K562 (cell line): ENCODE data around the gene TBRG1. TPM values are rescaled to one million over a fixed set of nuclear protein-coding genes. Genes with fewer than 3 reads are reported as not detected.

Experiments used
- ATAC-seq: fragments of 200-7000 bp; cut with Tn5 transposase; 3 replicates; pipeline ENCODE4 v1.9.1; 2020; ENCODE audit warnings: moderate library complexity
- BruUV-seq: library from RNA; stranded (reverse); fragments of 400-500 nt; replicated peaks from 2 replicates; lab custom pipeline; 2021; lab: Mats Ljungman, UMichigan
- CTCF ChIA-PET: fragments of 300-600 bp; formaldehyde crosslinking; extraction: SDS; loops from one replicate; lab custom pipeline; 2021; ENCODE audit warnings: low intra/inter-chr PET ratio; lab: Yijun Ruan, JAX
- POLR2A ChIA-PET: fragments of 300-600, 350-650 bp; sonication (Branson Sonifier 250); formaldehyde crosslinking; extraction: SDS; loops from one replicate; lab custom pipeline; 2021; ENCODE audit warnings: antibody characterized with exemption, inconsistent platforms; lab: Yijun Ruan, JAX
- DNase-seq, 4 experiments: peaks; one replicate each; pipeline versions ENCODE4 v3.0.0 to v3.0.0-alpha.2; 2011 to 2018; ENCODE audit warnings: low spot score in 3 of 4, mixed read lengths in 3 of 4; ENCODE audit errors: extremely low read depth in 1 of 4
- FAIRE-seq: peaks from 2 replicates; lab custom pipeline; 2011; peaks lifted over from hg19 to GRCh38; lab: Jason Lieb, UNC
- H2AFZ ChIP-seq: 2 replicates; pipeline ENCODE4 v1.6.0; 2011; ENCODE audit warnings: low read depth, low read length, control low read depth, inconsistent platforms
- H3K27ac ChIP-seq: fragments of 200-600 bp; 3 replicates; pipeline ENCODE4 v1.8.0; 2011; ENCODE audit warnings: low read depth, mild to moderate bottlenecking, control low read depth, inconsistent platforms, low read length, moderate library complexity, mixed read lengths; ENCODE audit errors: extremely low read depth
- H3K27me3 ChIP-seq, 2 experiments: fragments of 300-600 bp in 1 of 2; 2 replicates in 1 of 2; 3 replicates in 1 of 2; pipeline versions ENCODE4 v1.6.0 to v1.8.0; 2011; ENCODE audit warnings: inconsistent platforms in 2 of 2, low read length in 2 of 2, mild to moderate bottlenecking in 1 of 2, mixed read lengths in 1 of 2, moderate library complexity in 1 of 2; ENCODE audit not compliant: control insufficient read depth in 2 of 2, insufficient read depth in 2 of 2
- H3K36me3 ChIP-seq: fragments of 300-600 bp; 3 replicates; pipeline ENCODE4 v1.8.0; 2011; ENCODE audit warnings: mild to moderate bottlenecking, low read length, inconsistent platforms; ENCODE audit not compliant: control insufficient read depth, insufficient read depth
- H3K4me1 ChIP-seq, 2 experiments: fragments of 200-600 bp in 1 of 2; replicated peaks in 1 of 2; 2 replicates in 1 of 2; 3 replicates in 1 of 2; pipeline versions ENCODE4 v1.5.1 to v1.8.0; 2011; ENCODE audit warnings: inconsistent platforms in 2 of 2, low read length in 2 of 2, mild to moderate bottlenecking in 1 of 2, mixed read lengths in 1 of 2, moderate library complexity in 1 of 2; ENCODE audit not compliant: control insufficient read depth in 2 of 2, insufficient read depth in 2 of 2
- H3K4me2 ChIP-seq: 2 replicates; pipeline ENCODE4 v1.6.1; 2011; ENCODE audit warnings: low read length, control low read depth, inconsistent platforms, mixed read lengths; ENCODE audit not compliant: insufficient read depth
- H3K4me3 ChIP-seq: fragments of 200-600 bp; sonication (generic), shearing (Covaris generic); 2 replicates; pipeline ENCODE4 v1.5.1; 2016; ENCODE audit warnings: control low read depth, inconsistent platforms
- H3K79me2 ChIP-seq: fragments of 200-600 bp; 3 replicates; pipeline ENCODE4 v1.8.0; 2011; ENCODE audit warnings: low read length, inconsistent platforms; ENCODE audit not compliant: control insufficient read depth, insufficient read depth
- H3K9ac ChIP-seq, 2 experiments: 2 replicates each; pipeline versions ENCODE4 v1.6.0 to v1.6.1; 2011; ENCODE audit warnings: low read depth in 2 of 2, low read length in 2 of 2, control low read depth in 1 of 2, inconsistent platforms in 1 of 2, mild to moderate bottlenecking in 1 of 2, mixed read lengths in 1 of 2; ENCODE audit not compliant: insufficient read depth in 1 of 2
- H3K9me1 ChIP-seq: one replicate; pipeline ENCODE4 v1.6.0; 2011; ENCODE audit warnings: inconsistent platforms, mild to moderate bottlenecking, low read length, moderate library complexity; ENCODE audit not compliant: control insufficient read depth, insufficient read depth
- H3K9me3 ChIP-seq: replicated peaks from 2 replicates; pipeline ENCODE4 v1.5.1; 2011; ENCODE audit warnings: low read depth, low read length, inconsistent platforms; ENCODE audit not compliant: control insufficient read depth, insufficient read depth
- H4K20me1 ChIP-seq: replicated peaks from 2 replicates; pipeline ENCODE4 v1.6.1; 2011; ENCODE audit warnings: low read length, inconsistent platforms, mixed read lengths; ENCODE audit not compliant: control insufficient read depth, insufficient read depth
- BACH1 ChIP-seq: fragments of 200-800 bp; sonication (Bioruptor generic); IDR thresholded peaks from 2 replicates; pipeline ENCODE4 v1.6.1; 2016; ENCODE audit warnings: missing genetic modification characterization, missing compliant biosample characterization
- CEBPG ChIP-seq, 3 experiments: fragments of 200-800 bp in 1 of 3; sonication (Bioruptor generic) in 1 of 3; sonication (generic) in 1 of 3; formaldehyde crosslinking in 1 of 3; IDR thresholded peaks in 2 of 3; conservative IDR thresholded peaks in 1 of 3; 2 replicates each; pipeline versions ENCODE4 v1.6.1 to v1.8.0; 2016 to 2022; ENCODE audit warnings: missing compliant biosample characterization in 2 of 3, missing genetic modification characterization in 2 of 3, mild to moderate bottlenecking in 1 of 3, missing genetic modification reagents in 1 of 3
- ERF ChIP-seq: fragments of 450-650 bp; formaldehyde crosslinking; IDR thresholded peaks from 2 replicates; pipeline ENCODE4 v1.4.0; 2020; ENCODE audit warnings: mild to moderate bottlenecking, mixed read lengths
- KLF13 ChIP-seq: fragments of 450-650 bp; IDR thresholded peaks from 2 replicates; pipeline ENCODE4 v1.6.1; 2016; ENCODE audit warnings: missing genetic modification characterization, low read depth, mild to moderate bottlenecking, missing compliant biosample characterization, moderate library complexity, borderline replicate concordance
- SMAD1 ChIP-seq: fragments of 150-350 bp; IDR thresholded peaks from 2 replicates; pipeline ENCODE4 v1.6.1; 2014; ENCODE audit warnings: low read length, low read depth; ENCODE audit not compliant: partially characterized antibody
- STAG1 ChIP-seq: sonication (generic); formaldehyde crosslinking; IDR thresholded peaks from 2 replicates; pipeline ENCODE4 v1.5.0; 2020; ENCODE audit warnings: missing genetic modification reagents, borderline replicate concordance
- TAF7 ChIP-seq: fragments of 450-650 bp; IDR thresholded peaks from 2 replicates; pipeline ENCODE4 v1.6.1; 2016; ENCODE audit warnings: missing genetic modification characterization, missing compliant biosample characterization
- YY1 ChIP-seq, 3 experiments: IDR thresholded peaks; 2 replicates each; pipeline ENCODE4 v1.6.1; 2011; ENCODE audit warnings: low read length in 2 of 3, mild to moderate bottlenecking in 2 of 3, moderate library complexity in 2 of 3, borderline replicate concordance in 1 of 3, control low read depth in 1 of 3, low read depth in 1 of 3; ENCODE audit not compliant: insufficient read depth in 3 of 3, insufficient replicate concordance in 2 of 3, control insufficient read depth in 1 of 3, insufficient read length in 1 of 3; ENCODE audit errors: extremely low read depth in 1 of 3
- ZC3H11A ChIP-seq: IDR thresholded peaks from 2 replicates; pipeline ENCODE4 v1.6.1; 2012; ENCODE audit warnings: low read depth, low read length, improper control_type of control experiment
- ZNF24 ChIP-seq: fragments of 450-650 bp; IDR thresholded peaks from 2 replicates; pipeline ENCODE4 v1.6.1; 2016
- WGBS: fragments of 100-300 bp; shearing (Covaris generic); methylation state at CpG from one replicate; pipeline ENCODE4 v1.1.6; 2016; ENCODE audit warnings: low coverage, mixed read lengths; ENCODE audit not compliant: insufficient coverage; ENCODE audit errors: missing lambda C conversion rate; 5-methylcytosine and 5-hydroxymethylcytosine counted together
- in situ Hi-C: fragments of 300-500 bp; cut with MboI; formaldehyde crosslinking; loops from 4 replicates; pipeline ENCODE4 v1.15.0; 2018; ENCODE audit warnings: inconsistent platforms, mixed read lengths
- intact Hi-C: fragments of 100-400 bp; cut with micrococcal nuclease; formaldehyde crosslinking; loops from 2 replicates; pipeline ENCODE4 v1.14.2; 2022
- polyA plus RNA-seq, 8 experiments: library from polyadenylated mRNA; depleted of rRNA in 4 of 8; stranded (reverse) in 5 of 8; unstranded in 3 of 8; fragments of >200 nt; fragmentation: Nextera tagmentation in 2 of 8; fragmentation: Illumina TruSeq in 1 of 8; extraction: Ambion mirVana in 2 of 8; extraction: Trizol in 1 of 8; gene quantifications; 2 replicates each; pipeline versions ENCODE4 v1.2.1 to v1.2.3, GENCODE V29; 2011 to 2014; ENCODE audit warnings: inconsistent platforms in 1 of 8, missing spikeins in 1 of 8
- total RNA-seq, 7 experiments: library from RNA; depleted of rRNA in 6 of 7; stranded (reverse); fragments of >200 nt in 6 of 7; fragmentation: Illumina TruSeq in 2 of 7; extraction: Trizol in 2 of 7; gene quantifications; 2 replicates each; pipeline versions ENCODE4 v1.2.1 to v1.2.3, GENCODE V29; 2011 to 2021; ENCODE audit warnings: low replicate concordance in 1 of 7
- TF ChIP-seq, protein P1 (sequence below): sonication (generic); IDR thresholded peaks from 2 replicates; pipeline ENCODE4 v1.6.1; 2016
- TF ChIP-seq, protein P2 (sequence below): fragments of 450-650 bp; formaldehyde crosslinking; IDR thresholded peaks from 2 replicates; pipeline ENCODE4 v1.4.0; 2020; ENCODE audit warnings: mild to moderate bottlenecking, moderate library complexity
- TF ChIP-seq, protein P3 (sequence below): fragments of 450-650 bp; IDR thresholded peaks from 2 replicates; pipeline ENCODE4 v1.6.1; 2016
- TF ChIP-seq, protein P4 (sequence below): sonication (generic); formaldehyde crosslinking; IDR thresholded peaks from 2 replicates; pipeline ENCODE4 v1.8.0; 2022; ENCODE audit warnings: mild to moderate bottlenecking, missing genetic modification reagents
- TF ChIP-seq, protein P5 (sequence below): sonication (generic); formaldehyde crosslinking; IDR thresholded peaks from 2 replicates; pipeline ENCODE4 v1.8.0; 2022; ENCODE audit warnings: mild to moderate bottlenecking, missing genetic modification reagents

Gene TBRG1
- total and polyA plus RNA-seq, 9 of the 15 experiments (the other 6 are each of a cell fraction or from before 2014, with no cell fraction given), result 8.7 to 30.0 (median 20.2) TPM

DNA sequence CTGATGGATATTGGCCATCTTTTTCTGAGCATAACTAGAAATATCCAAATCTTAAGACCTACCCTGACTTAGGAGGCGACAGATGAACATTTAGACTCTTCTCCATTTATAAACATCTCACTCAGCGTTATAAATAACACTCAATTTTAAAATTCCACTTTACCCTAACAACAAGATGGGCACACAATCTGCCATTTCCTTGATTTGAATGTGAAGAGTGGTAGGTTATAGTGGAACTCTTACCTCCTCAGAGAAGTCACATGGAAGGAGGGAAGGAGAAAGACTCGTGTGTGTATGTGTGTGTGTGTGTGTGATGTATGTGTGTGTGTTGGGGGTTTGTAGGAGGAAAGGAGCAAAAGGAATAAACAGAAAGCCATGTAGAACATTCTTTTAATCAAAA, 35.8 kb downstream of the TBRG1 start:
- Histone ChIP-seq H3K79me2 (no peaks in the 10 kb centered on the region), H2AFZ (no peak overlapping the region), H3K4me2 (no peak overlapping the region), H3K27ac (no peak overlapping the region), H3K9ac (no peak overlapping the region), H3K36me3 (no peaks in the 10 kb centered on the region), H3K9me1 (no peaks in the 10 kb centered on the region), H3K9me3 (no peaks in the 10 kb centered on the region), H4K20me1 (no peaks in the 10 kb centered on the region), H3K4me3 (no peak overlapping the region), H3K27me3 (no peaks in the 10 kb centered on the region), H3K4me1 (no peaks in the 10 kb centered on the region)
- FAIRE-seq, result no peak
- 29% methylated on average over 3 of the region's 3 CpGs for WGBS
- POLR2A ChIA-PET, result no interaction called here
- intact Hi-C loops (no loop called here), in situ Hi-C loops (no loop called here)
- no TSS peak for BruUV-seq
- DNase-seq, result no peak
- CTCF ChIA-PET, result no interaction called here
- ATAC-seq, result no peak
- TF ChIP-seq, protein P1, sequence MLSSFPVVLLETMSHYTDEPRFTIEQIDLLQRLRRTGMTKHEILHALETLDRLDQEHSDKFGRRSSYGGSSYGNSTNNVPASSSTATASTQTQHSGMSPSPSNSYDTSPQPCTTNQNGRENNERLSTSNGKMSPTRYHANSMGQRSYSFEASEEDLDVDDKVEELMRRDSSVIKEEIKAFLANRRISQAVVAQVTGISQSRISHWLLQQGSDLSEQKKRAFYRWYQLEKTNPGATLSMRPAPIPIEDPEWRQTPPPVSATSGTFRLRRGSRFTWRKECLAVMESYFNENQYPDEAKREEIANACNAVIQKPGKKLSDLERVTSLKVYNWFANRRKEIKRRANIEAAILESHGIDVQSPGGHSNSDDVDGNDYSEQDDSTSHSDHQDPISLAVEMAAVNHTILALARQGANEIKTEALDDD, result no peak
- TF ChIP-seq, protein P2, sequence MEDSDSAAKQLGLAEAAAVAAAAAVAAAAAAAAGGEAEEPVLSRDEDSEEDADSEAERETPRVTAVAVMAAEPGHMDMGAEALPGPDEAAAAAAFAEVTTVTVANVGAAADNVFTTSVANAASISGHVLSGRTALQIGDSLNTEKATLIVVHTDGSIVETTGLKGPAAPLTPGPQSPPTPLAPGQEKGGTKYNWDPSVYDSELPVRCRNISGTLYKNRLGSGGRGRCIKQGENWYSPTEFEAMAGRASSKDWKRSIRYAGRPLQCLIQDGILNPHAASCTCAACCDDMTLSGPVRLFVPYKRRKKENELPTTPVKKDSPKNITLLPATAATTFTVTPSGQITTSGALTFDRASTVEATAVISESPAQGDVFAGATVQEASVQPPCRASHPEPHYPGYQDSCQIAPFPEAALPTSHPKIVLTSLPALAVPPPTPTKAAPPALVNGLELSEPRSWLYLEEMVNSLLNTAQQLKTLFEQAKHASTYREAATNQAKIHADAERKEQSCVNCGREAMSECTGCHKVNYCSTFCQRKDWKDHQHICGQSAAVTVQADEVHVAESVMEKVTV (CRISPR knock-in tag), result no peak
- TF ChIP-seq ZC3H11A (no peak), KLF13 (tag) (no peak), ERF (CRISPR knock-in tag) (no peak), BACH1 (tag) (no peak), YY1 (IDR thresholded peaks at IDR 0.05; ENCODE audit: borderline replicate concordance in 1 of 3, control insufficient read depth in 1 of 3, extremely low read depth in 1 of 3, insufficient read depth in 3 of 3, insufficient read length in 1 of 3, insufficient replicate concordance in 2 of 3, low read depth in 1 of 3, low read length in 2 of 3) (no peak), STAG1 (CRISPR knock-in tag) (no peak), TAF7 (tag) (no peak), ZNF24 (no peak), CEBPG (CRISPR knock-in tag; IDR thresholded peaks at IDR 0.05) (no peak), CEBPG (tag; conservative IDR thresholded peaks at IDR 0.05 in 1 of 2, IDR thresholded peaks at IDR 0.05 in 1 of 2) (no peak), SMAD1 (no peak)
- TF ChIP-seq, protein P3, sequence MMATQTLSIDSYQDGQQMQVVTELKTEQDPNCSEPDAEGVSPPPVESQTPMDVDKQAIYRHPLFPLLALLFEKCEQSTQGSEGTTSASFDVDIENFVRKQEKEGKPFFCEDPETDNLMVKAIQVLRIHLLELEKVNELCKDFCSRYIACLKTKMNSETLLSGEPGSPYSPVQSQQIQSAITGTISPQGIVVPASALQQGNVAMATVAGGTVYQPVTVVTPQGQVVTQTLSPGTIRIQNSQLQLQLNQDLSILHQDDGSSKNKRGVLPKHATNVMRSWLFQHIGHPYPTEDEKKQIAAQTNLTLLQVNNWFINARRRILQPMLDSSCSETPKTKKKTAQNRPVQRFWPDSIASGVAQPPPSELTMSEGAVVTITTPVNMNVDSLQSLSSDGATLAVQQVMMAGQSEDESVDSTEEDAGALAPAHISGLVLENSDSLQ, result no peak
- TF ChIP-seq, protein P4, sequence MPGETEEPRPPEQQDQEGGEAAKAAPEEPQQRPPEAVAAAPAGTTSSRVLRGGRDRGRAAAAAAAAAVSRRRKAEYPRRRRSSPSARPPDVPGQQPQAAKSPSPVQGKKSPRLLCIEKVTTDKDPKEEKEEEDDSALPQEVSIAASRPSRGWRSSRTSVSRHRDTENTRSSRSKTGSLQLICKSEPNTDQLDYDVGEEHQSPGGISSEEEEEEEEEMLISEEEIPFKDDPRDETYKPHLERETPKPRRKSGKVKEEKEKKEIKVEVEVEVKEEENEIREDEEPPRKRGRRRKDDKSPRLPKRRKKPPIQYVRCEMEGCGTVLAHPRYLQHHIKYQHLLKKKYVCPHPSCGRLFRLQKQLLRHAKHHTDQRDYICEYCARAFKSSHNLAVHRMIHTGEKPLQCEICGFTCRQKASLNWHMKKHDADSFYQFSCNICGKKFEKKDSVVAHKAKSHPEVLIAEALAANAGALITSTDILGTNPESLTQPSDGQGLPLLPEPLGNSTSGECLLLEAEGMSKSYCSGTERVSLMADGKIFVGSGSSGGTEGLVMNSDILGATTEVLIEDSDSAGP (CRISPR knock-in tag), result no peak
- TF ChIP-seq, protein P5, sequence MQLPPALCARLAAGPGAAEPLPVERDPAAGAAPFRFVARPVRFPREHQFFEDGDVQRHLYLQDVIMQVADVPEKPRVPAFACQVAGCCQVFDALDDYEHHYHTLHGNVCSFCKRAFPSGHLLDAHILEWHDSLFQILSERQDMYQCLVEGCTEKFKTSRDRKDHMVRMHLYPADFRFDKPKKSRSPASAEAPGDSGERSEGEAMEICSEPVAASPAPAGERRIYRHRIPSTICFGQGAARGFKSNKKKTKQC (CRISPR knock-in tag), result no peak
